HUDEP-2 (cell line): ENCODE data around the gene USP3.
"Not testable (repeated sequence)": the region's sequence is repeated elsewhere in the genome, so short reads cannot be mapped to it uniquely, and the experiment has no call there.

Source experiments
- DNase-seq, 76 experiments: peaks; one replicate each; lab custom pipeline; 2025; ENCODE audit not compliant: unreplicated experiment in 76 of 76; lab: John Stamatoyannopoulos, UW

The USP3 gene

GRCh38 chr15:63601026-63601703 lies 96.8 kb downstream of the USP3 start:
- DNase-seq = peak in 32 of 76 experiments; percentile 2 to 64 (median 30)

- peak in 1 of 76 experiments; percentile 36 for DNase-seq
Observed at GRCh38 chr15:63601704-63602185, 97.4 kb downstream of the USP3 start.

DNA sequence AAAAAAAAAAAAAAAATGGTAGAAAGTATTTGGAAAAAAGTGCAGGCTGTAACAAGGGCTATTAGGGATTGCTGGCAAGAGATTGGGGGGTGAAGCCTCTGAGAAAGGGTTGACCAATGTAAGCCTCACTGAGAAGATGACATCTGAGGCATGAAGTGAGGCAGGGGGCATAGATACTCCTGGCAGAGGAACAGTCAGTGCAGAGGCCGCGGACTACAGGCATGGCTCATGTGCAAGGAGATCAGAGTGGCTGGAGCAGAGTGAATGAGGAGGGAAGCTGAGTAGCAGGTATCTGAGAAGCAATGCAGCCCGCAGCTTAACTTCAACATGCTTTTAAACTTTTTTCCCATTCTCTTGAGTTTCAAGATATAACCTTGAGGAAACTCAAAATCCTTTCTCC lies 98.2 kb downstream of the USP3 start:
- no peak for DNase-seq

- no peak for DNase-seq
Observed at GRCh38 chr15:63603516-63603915, 99.1 kb downstream of the USP3 start.

DNA sequence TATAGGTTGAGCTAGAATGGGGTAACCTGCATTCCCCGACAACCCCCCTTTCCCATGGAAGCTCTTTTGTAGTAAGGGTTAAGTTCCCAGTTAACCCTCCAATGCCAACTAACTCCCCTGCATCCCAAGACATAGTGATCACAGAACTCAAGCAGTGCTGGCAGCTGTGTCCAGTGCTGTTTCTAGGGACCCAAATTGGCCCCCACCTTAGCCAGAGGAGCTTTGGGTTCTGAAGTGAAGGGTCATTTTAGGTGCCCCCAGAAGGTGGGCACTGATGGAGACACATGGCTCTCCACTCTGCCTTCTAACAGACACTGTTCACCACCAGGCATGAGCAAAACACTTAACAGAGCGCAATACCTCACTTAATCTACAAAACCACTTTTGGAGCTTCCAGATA lies 99.9 kb downstream of the USP3 start:
- DNase-seq = no peak

DNA sequence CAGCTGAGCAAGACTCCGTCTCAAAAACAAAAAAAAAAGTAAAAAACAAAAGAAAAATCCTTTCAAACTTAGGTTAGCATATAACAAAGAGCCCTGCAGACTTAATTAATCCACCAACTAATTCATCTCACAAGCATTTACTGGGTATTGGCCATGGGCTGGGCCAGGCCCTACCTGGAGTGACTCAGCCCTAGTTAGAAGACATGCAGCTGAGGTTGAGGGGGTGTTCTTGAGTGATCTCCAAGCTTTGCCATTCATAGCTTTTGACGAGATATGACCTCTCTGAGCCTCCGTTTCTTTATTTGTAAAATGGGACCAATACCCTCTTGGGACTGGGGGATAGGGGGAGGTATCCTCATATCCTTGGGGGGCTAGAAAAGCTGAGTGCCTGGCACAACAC lies 100.6 kb downstream of the USP3 start:
- DNase-seq = no peak

DNA sequence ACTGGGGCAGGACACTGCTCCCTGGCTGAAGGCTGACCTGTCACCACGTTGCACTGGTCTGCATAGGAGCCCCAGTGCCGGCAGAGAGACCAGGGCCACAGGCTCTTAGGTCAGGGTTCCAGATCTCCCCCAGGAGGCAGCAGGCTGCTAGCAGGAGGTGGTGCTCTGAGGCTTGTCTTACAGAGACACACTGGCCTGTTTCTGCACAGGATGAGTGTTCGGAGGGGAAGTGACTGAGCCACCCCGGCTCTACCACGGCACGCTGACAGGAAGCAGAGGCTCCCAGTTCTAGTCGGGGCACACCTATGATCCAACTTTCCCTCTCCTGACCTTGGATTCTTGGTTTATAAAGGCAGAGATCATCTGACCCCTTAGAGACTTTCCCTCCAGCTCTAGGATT lies 101.4 kb downstream of the USP3 start:
- DNase-seq = no peak

- no peak for DNase-seq
Observed at GRCh38 chr15:63606308-63606707, 101.9 kb downstream of the USP3 start.

GRCh38 chr15:63608989-63609388 lies 104.6 kb downstream of the USP3 start:
- DNase-seq = no peak

DNA sequence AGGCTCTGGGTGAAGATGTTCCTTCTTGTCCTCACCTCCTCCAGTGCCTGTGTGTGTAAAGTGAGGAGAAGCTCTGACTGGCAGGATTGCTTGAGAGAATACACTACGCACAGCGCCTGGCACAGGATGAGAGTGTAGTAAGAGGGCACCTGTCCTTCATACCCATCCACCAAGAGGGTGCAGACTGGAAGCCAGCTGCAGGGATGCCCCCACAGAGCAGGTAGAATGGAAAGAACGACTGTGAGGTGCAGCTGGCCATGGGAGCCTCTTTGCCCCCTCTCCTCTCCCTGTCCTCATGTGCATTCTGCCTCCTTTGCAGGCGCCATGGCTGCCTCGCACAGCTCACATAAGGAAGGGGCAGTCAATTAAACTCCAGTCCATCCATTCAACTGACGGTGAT lies 105.1 kb downstream of the USP3 start:
- no peak for DNase-seq

DNA sequence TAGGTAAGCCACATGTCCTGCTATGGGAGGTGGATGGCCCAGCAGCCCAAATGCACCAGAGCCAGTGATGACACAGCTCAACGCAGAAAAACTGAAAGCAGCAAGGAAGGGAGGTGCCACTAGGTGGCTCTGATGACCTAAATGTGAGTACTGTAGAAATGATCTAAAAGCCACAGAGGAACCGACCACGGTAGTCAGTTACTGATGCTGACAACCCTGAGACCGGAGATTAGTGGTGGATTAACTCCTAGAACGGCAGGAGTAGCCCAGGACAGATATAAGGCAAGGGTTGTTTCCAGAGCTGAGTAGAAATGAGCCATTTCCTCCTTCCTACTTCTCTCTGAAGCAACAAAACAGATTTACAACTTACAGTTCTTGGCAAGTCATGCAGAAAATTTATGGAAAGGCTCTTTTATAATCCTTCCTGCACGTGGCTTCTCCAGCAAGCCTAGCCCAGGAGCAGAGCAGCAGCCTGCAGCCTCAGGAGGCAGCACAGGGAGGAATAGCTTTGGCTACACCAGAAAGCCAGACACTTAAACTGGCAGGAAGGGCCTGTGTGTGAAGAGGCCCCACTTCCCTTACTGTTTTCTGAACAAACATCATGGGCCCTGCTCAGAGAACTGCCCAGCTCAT lies 105.9 kb downstream of the USP3 start:
- DNase-seq = peak in 70 of 76 experiments; percentile 6 to 78 (median 49)

DNA sequence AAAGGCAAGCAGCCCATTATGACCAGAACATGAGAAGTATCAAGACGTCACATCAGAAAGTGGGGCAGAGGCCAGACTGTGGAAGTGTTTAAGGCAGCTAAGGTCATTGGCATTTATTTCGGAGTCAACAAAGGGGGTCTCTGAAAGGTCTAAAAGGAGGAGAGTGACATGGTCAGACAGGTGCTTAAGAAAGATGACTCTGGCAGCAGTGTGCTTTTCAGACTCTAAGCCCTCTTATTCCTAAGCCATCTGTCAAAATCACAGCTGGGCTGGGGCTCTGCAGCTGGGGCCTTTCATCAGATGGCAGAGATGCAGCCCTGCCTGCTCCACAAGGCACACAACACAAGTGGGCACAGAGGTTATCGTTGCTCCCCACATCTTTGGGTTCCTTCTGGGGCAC lies 106.8 kb downstream of the USP3 start:
- no peak for DNase-seq

- no peak for DNase-seq
Observed at GRCh38 chr15:63612300-63612699, 107.9 kb downstream of the USP3 start.

DNA sequence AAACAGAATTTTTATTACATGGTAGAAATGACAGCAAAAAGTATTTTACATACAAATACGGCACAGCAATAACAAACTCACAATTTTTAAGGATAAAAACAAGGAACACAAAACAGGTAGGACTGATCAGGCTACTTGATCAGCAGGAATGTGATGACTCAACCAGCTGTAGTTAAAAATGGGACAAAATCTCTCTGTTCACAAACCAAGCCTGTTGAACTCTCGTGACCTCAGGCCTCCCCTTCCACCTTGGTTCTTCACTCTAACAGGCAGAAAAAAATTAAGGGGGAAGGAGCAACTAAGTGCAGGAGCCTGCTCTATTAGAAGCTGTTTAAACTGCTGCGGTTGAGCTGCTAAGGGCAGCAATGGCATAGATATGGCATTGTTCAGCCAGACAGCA lies 111.5 kb downstream of the USP3 start:
- DNase-seq = no peak

GRCh38 chr15:63617147-63617546 lies 112.8 kb downstream of the USP3 start:
- not testable (repeated sequence) for DNase-seq

DNA sequence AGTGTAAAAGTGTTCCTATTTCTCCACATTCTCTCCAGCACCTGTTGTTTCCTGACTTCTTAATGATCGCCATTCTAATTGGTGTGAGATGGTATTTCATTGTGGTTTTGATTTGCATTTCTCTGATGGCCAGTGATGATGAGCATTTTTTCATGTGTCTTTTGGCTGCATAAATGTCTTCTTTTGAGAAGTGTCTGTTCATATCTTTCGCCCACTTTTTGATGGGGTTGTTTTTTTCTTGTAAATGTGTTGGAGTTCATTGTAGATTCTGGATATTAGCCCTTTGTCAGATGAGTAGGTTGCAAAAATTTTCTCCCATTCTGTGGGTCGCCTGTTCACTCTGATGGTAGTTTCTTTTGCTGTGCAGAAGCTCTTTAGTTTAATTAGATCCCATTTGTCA lies 113.2 kb downstream of the USP3 start:
- not testable (repeated sequence) for DNase-seq

GRCh38 chr15:63620760-63621159 lies 116.4 kb downstream of the USP3 start:
- DNase-seq = not testable (repeated sequence)

- no peak for DNase-seq
Observed at GRCh38 chr15:63623232-63623969, 119.0 kb downstream of the USP3 start.

DNA sequence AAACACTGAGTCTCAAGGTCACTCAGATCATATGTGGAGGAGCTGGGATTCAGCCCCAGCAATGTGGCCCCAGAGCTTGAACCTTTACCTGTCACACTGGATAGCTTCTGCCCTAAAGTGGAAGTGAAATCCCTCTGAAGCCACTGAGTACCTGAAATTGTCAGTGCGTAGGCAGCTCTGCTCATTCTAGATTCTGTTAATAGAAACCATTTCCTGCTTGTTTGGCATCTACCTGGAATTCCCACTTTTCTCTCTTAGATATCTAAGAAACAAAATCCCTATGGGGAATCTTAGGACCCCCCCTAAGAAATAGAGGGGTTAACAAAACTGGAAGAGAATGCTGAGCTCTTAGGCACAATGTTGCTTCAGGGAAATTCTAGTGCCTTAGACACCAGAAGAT lies 122.6 kb downstream of the USP3 start:
- no peak for DNase-seq

GRCh38 chr15:63628123-63628822 lies 123.9 kb downstream of the USP3 start:
- DNase-seq = no peak
